ENCODE results near the gene LEFTY1. TPM values are rescaled to one million over a fixed set of nuclear protein-coding genes. Genes with fewer than 3 reads are reported as not detected.

The LEFTY1 gene
- total RNA-seq, 1 donor from 2014 or later: 0.41 TPM

DNA sequence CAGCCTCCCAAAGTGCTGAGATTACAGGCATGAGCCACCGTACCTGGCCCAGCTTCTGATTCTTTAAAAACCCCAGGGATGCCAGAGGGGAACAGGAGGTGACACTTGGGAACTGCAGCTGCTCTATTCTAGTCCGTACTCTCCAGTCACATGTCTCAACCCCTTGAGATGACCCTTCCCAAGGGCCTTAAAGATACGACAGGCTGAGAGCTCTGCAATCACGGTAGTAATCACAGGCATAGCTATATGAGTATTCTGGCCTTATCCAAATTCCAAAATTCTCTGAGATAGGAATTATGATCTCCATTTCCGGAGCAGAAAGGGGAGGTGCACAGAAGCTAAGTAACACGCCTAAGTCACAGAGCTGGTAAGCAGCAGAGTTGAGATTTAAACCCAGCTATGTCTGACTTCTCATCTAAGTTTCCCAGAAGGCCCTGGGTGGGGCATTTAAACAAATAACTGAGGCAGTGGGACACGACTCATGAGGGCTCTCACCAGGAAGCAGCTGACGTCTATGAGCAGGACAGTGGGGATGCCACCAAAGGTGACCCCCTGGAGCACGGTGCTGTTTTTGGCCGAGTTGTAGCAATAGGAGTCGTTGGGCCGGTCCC lies 11.9 kb downstream of the LEFTY1 start:
- no peak for FAIRE-seq
- no peak for DNase-seq (ENCODE audit: low spot score in 2 of 2)

DNA sequence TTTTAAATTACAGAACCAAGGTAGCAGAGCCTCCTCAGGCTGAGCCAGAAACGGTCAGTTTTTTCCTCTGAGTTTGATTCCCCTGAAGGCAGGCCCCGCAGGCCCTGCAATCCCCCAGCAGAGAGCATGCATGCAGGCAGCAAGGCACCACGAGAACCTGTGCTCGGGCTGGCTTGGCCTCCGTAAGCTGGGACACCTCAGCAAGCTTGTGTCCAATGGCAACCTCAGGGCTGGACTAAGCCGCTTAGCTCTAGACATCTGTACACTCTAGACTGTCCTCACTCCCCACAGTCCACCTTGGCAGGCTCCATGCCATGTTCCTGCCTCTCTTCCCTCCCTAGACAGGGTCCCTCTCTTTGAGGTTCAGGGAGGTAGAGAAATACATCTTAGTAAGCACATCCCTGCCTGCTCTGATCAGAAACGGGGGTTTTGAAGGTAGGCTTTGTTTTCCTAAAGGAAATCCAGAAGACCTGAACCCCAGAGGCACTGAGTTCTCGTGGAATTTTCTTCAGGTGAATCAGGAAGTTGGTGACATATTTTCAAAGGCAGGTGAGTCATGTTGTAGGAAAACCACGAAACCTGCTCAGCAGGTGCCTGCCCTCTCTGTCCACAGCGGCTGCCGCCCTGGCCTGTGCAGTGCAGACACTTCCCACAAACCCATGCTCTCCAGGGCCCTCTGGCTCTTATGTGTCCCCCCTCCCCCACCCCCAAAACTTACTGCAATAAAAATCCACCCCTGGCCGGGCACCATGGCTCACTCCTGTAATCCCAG lies 13.7 kb downstream of the LEFTY1 start:
- no peak for FAIRE-seq
- no peak for DNase-seq (ENCODE audit: low spot score in 2 of 2)

DNA sequence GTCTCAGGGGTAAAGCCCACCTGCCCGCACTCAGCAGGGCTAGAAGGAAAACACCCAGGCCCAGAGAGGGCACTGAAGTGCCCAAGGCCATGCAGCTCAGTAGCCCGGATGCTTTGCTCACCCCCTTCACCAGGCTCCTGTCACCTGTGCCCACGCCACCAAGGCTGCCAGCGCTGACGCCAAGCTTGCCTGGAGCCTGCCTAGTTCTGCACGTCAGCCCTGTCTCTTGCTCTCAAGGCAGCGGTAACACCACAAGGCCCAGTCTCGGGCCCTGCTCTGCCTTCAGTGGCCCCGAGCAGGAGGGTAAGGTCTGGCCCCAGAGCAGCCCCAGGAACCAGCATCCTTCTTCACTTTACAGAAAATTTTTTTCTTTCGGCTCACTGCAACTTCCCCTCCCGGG lies 14.5 kb downstream of the LEFTY1 start:
- no peak for DNase-seq (ENCODE audit: low spot score in 2 of 2)
- no peak for FAIRE-seq

DNA sequence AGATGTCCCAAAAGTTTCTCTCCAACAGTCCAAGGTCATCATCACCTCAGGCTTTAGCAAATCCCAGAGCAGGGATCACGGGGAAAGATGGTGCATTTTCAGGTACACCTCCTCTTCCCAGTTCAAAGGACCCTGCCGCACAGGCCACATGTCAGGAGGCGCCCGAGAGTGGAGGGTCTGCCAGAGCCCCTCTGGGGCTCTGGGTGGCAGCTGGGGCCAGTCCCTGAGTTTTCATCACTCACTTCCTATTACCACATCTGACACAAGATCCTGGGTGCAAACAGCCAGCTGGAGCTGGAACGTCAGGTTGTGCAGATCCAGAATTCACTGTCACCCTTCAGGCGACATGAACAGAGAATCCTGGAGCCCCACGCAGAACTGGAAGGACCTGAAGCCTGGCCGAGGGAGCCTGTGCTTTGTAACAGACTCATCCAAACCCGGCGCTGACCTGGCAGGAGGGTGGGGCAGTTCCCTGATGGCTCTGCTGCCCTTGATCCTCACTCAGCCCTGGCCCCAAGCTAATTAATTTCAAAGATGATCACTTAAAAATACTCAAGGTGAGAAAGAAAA lies 15.6 kb downstream of the LEFTY1 start:
- FAIRE-seq (no peak), DNase-seq (ENCODE audit: low spot score in 2 of 2) (no peak)

DNA sequence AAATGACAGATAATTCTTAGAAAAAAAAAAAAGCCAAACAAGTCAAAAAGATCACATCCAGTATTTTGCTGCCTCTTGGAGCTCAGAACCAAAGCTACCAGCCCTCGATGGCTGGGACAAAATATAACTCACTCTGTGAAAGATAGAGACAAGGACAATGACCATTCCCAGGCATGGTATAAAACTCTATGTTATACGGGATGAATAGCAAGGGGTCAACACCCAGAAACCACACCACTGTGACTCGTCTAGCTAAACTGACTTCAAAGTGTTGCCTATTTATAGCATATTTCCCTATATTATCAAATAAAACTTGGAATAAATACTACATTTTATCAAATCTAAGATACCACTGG lies 16.9 kb downstream of the LEFTY1 start:
- no peak for FAIRE-seq
- no peak for DNase-seq (ENCODE audit: low spot score in 2 of 2)

DNA sequence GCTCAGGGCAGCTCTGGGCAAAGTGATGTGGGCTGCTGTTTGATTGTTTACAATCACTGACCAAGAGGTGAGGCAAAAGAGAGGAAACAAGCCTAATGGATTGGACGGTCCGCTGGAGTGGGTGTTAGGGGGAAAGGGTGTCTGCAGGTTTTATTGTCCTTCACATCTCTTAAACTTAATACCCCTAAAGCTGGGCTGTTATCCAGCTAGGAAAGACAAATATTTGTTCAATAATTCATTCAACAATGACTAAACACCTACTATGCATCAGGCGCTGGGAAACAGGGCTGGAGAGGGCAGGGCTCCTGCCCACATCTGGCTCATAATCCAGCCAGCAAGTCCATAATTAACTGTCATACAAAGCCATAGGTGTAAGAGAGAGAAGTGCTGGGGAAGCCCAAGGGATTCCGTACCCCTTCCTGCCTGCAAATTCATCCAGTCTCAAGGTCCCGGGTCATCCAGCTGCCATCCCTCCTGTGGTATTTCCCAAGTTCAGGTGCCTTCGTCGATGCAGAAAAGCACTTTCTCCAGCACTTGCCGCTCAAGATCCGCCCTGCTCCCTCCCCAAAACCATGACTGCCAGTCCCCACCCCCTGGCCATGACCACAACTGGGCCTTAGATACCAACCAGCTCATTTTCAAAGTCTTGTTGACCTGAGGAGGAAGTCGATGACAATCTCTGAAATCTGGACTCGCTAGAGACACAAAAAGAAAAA lies 17.4 kb downstream of the LEFTY1 start:
- DNase-seq (ENCODE audit: low spot score in 2 of 2) (no peak), FAIRE-seq (no peak)

DNA sequence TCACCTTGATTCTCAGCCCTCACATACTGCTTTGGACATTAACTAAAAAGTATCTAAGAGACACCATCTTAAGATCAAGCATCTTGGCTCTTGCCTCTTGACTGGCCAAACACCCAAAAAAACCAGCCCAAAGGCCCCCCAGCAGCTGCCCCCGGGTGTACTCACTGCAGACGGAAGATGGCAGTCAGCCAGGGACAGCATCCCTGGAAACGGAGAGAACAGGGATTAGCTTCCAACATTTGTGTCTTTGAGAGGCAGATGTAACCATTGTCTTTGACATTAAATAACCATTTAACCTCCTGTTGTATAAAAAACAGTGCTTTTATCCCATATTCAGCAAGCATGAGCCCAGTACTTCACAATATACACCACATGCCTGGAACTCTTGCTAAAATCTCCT lies 18.0 kb downstream of the LEFTY1 start:
- DNase-seq (ENCODE audit: low spot score in 2 of 2) (no peak), FAIRE-seq (no peak)

DNA sequence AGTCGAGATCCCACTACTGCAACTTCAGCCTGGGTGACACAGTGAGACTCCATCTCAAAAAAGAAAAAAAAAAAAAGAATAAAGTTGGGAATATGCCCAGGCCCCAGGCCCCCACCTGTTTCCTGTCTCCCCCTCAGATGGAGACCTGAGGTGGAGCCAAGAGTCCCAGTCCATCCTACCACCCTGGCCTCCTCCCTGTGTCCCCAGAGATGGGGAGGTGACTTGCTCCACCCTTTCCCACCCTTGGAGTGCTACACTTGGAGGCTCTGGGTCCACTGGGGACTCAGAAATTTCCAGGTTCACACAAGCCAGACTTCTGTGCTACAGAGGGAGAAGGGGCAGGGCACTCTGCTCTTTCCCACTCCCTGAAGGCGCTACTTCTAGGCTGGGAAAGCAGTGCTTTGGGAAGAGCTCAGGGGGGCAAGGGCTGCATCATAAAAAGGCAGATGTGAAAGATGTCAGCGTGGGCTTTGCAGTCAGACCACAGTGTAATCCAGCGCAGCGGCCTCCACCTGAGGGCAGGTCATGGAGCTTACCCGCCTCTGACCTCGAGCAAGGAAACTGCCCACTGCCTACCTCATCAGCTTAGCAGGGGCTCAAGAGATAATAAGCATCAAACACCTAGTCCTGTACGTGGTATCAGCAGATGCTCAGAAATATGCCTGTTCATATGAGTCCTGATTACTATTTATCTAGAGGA lies 20.2 kb downstream of the LEFTY1 start:
- FAIRE-seq: no peak
- DNase-seq (ENCODE audit: low spot score in 2 of 2): no peak

DNA sequence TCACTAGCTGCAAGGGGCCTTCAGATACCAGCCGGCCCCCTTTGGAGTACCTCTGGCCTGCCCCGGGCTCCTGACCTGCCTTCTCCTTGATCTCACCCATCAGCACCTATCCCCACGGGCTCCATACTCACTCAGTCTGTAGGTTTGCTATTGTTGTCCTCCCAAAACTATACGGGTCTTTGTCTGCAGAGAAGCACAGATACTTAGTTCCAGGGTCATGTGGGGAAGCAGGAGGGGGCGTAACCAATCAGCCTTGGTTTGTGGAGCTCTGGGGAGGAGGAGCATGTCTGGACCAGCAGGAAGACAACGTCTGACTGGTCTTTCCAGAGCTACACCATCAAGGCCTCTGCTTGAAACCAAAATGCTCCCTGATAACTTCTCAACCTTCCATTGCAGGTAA lies 22.0 kb downstream of the LEFTY1 start:
- DNase-seq (ENCODE audit: low spot score in 2 of 2) (no peak), FAIRE-seq (no peak)

DNA sequence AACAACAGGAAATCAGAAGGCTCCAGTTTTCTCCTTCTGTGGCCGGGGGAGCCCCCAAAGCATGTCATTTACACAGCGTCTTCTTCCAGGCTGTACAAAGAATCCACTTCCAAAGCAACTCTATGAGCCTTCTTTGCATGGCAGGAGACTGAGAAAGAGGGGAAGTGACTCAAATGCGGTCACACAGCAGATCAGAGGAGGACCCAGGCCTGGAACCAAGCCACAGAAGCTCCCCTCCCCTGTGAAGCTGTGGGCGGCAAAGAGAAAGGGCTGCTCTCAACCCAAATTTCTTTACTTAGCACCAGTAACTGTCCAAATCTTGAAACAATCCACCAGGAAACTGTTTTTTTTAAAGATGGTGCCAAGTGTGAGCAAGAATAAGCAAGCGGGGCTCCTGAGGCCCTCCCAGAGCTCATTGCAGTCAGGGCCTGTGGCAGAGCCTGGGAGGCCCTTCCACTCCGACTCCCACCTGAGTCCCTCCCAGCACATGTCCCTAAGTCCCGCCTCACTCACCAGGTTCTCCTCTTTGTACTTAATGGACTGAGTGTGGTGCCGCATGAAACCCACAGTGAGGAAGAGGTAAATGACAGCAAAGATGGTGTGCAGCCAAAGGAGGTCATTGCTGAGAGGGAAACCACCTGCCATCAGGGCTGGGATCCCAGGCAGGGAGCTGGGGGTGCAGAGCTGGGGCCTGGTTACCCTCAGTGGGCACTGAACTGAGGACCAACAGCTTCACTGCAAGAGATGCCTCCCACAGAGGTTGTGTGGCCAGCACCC lies 22.7 kb downstream of the LEFTY1 start:
- DNase-seq (ENCODE audit: low spot score in 2 of 2): no peak
- no peak for FAIRE-seq

DNA sequence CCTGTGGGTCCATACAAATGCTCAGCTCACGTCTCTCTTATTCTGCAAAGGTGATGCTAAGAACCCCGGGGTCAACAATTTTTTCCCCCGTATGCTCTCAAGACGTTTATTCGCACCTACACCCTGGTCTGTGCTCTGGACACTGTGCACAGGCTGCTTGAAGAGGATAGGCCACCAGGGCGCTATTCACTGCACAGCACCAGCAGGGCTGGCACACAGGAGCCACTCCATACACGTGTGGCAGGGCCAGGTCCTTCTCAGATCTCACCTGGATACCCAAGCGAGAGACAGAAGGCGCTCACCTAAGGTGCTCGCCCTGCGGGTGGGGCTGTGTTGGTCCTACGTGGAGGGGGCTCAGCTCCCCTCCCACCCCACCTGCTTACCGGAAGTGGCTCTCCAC lies 23.4 kb downstream of the LEFTY1 start:
- DNase-seq (ENCODE audit: low spot score in 2 of 2) (no peak), FAIRE-seq (no peak)

DNA sequence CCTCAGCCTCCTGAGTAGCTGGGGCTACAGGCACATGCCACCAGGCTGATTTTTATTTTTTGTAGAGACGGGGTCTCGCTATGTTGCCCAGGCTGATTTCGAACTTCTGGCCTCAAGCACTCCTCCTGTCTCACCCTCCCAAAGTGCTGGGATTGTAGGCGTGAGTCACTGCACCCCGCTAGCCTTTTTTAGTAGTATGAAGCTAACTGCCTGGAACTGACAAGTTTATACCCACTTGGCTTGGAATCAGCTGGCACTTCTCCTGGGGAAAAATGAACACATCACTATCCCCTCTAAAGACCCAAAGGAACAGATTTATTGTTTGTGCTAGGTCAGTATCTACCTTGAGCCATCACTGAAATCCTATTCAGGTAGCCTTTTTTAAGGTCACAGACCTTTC lies 25.8 kb downstream of the LEFTY1 start:
- no peak for DNase-seq (ENCODE audit: low spot score in 2 of 2)
- no peak for FAIRE-seq

DNA sequence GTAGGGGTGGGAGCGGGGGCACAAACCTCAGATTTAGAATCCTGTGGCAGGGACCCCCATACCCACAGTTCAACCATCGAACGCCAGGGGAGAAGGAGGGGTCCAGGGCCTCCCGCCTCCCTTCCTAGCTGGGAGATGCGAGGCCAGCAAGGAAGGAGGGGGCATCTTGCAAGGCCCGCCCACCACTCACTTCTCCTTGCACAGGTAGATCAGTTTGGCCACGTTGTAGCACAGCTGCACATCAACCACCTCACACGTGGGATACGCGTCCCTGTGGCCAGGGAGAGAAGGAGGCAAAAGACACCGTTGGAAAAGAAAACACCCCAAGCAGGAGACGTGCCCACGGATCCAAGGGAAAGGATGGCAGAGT lies 26.4 kb downstream of the LEFTY1 start:
- DNase-seq (ENCODE audit: low spot score in 2 of 2) (no peak), FAIRE-seq (no peak)

DNA sequence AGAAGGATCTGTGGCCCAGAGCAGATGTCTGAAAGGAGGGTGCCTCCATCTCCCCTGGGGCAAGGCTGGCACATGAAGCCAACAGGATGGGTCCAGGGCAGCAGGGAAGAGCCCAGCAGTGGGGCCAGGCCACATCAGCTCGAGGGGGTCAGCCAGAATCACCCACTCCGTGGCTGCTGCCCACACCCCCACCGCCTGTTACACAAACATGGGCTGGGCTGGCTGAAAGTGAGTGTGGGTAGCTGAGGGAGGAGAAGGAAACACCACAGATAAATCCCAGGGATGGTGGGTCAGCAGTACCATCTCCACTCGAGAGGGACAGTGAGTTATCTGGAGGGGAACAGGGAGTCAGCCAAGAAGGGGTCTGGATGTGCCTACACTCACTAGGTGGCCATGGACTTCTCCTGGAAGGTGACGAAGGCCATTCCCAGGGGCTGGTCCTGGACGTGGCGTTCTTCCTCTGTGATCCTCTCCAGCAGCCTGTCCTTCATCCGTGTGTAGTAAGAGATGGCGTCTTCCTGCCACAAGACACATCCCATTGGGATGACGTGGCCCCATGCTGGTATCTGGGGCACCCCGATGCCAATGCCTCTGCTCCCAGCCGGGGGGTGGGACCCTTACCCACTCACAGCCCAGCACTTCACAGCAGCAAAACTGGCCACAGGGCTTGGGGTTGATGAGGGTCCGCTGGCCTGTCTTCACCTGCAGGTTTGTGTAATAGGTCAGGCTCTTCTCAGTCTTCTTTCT lies 26.9 kb downstream of the LEFTY1 start:
- DNase-seq (ENCODE audit: low spot score in 2 of 2) (no peak), FAIRE-seq (no peak)

DNA sequence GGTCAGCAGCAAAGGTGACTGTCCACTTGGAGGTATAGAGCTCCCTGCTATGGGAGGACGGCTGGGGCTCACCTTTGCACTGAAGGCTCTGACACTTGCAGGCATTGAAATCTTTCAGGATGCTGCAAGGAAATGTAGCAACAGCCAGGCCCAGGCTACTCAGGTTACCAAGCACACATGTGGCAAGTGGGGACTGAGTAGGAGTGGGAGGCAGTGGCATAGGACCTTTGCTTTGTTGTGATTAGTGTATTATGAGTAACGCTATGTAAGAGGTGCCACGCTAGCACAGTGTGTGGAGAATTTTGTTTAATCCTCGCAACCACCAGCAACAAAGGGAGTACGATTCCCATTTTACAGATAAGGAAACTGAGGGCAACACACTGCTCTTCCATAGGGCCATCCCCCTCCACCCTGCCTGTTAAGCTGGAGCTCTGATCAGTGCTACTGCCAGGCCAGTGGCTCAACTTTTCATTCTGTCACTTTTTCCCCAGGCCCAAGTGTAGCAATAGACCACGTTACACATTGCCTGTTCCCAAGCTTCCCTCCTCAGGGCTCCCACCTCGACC lies 28.0 kb downstream of the LEFTY1 start:
- FAIRE-seq (no peak), DNase-seq (ENCODE audit: low spot score in 2 of 2) (no peak)

DNA sequence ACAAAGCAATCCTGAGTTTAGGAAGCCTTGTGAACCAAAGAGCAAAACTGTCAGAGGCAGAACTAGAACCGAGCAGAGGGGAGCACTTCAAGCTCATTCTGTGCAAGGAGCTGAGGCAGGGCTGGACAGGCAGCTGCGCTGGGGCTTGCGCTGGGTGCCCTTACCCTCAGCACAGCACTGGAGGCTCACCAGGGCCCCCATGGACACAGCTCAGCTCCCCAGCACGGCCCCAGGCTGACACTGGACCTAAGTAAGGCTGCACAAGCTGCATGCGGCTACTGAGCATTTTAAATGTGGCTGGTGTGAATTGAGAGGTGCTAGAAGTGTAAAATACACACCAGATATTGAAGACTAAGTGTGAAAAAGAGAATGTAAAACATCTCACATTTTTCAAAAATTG lies 28.8 kb downstream of the LEFTY1 start:
- no peak for DNase-seq (ENCODE audit: low spot score in 2 of 2)
- FAIRE-seq: no peak

DNA sequence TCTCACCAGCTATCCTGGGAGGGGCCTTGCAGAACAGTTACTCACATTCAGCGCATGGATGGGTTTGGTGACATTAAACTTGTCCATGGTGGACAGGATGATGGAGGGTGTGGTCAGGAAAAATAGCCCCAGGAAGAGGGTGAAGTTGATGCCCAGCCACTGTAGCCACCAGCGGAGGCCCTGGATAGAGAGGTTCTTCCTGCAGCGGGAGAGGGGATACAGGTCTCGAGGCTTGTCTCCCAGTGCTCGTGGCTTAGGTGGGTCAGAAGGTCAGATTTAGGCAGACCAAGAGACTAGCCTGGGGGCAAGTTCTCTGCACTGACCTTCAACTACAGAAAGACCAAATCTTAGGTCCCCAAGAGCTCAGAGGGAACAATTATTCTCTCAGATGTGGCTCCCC lies 29.8 kb downstream of the LEFTY1 start:
- FAIRE-seq: no peak

DNA sequence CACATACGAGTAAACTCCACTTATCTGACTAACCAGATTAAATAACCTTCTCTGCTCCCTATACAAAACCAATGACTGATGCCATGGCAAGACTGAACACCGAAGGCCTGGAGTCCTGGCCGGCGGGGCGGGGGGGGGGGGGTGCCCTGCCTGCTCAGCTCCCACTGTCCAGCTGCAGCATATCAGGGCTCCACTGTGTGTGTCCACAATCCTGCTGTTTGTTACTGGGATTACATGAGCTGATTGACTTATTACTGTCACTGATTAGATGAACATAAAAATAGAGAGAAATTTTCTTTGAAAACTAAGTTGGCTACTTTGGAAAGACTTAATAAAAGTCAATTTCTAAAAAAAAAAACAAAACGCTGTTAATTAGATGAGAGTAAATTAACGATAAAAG lies 31.7 kb downstream of the LEFTY1 start:
- DNase-seq (ENCODE audit: low spot score in 2 of 2): no peak
- peak; percentile 68 for FAIRE-seq

More for the DNA sequence above, 29.8 kb downstream of the LEFTY1 start:
- no peak for DNase-seq (ENCODE audit: low spot score in 2 of 2)

Measured in frontal cortex (tissue), 4 donors.